Colonic mucosa (tissue), 4 donors: ENCODE data around the gene SYTL1. TPM values are rescaled to one million over a fixed set of nuclear protein-coding genes. Genes with fewer than 3 reads are reported as not detected.
A peak's percentile ranks its signal among the peaks of the same experiment; 100 is the strongest.

ENCODE experiments used
- DNase-seq: peaks from one replicate; pipeline ENCODE4 v3.0.0-alpha.2; 2020
- H3K27ac ChIP-seq: fragments of 200-600 bp; one replicate; pipeline ENCODE4 v1.8.0; 2021
- H3K27me3 ChIP-seq: fragments of 200-600 bp; one replicate; pipeline ENCODE4 v1.8.0; 2021
- H3K36me3 ChIP-seq: fragments of 200-600 bp; one replicate; pipeline ENCODE4 v1.8.0; 2021
- H3K4me1 ChIP-seq: fragments of 200-600 bp; one replicate; pipeline ENCODE4 v1.8.0; 2021; ENCODE audit warnings: mild to moderate bottlenecking
- H3K4me3 ChIP-seq: fragments of 200-600 bp; one replicate; pipeline ENCODE4 v1.8.0; 2021
- H3K9ac ChIP-seq, 2 donors: one replicate each; pipeline ENCODE4 v1.7.0; 2013; ENCODE audit warnings: control low read depth in 2 of 2, low read depth in 2 of 2, low read length in 2 of 2
- H3K9me3 ChIP-seq: fragments of 200-600 bp; one replicate; pipeline ENCODE4 v1.8.0; 2021
- CTCF ChIP-seq: fragments of 200-600 bp; IDR thresholded peaks from one replicate; pipeline ENCODE4 v1.8.0; 2022; ENCODE audit warnings: antibody characterized with exemption, mild to moderate bottlenecking
- intact Hi-C: fragments of 100-400 bp; cut with DNase I; formaldehyde crosslinking; loops from one replicate; pipeline ENCODE4 v1.14.1; 2022
- total RNA-seq, 2 donors: library from RNA; stranded (reverse); fragmentation: NEBNext Ultra II Directional in 1 of 2; extraction: Animal tissue kit (Norgen Biotek cat#: 25700) in 1 of 2; gene quantifications; one replicate each; pipeline ENCODE4 v1.2.1, GENCODE V29; 2021
- donor health status: healthy.
- donor health status: DM: no; HTN: no; CAD: no.
- donor health status: DM: no; HTN: no; CAD: no.

Gene SYTL1
- total RNA-seq, 2 donors from 2014 or later: 15.6 to 17.4 TPM

- H3K4me1 ChIP-seq: no peaks in the 10 kb centered on the region
These were observed 55.9 kb downstream of the SYTL1 start for GRCh38 chr1:27397749-27398148.

GRCh38 chr1:27398405-27399149 is 56.8 kb downstream of the SYTL1 start:
- no peak for TF ChIP-seq CTCF
- Histone ChIP-seq H3K9me3 (no peaks in the 10 kb centered on the region), H3K9ac (peak overlapping the region in 1 of 2 donors; percentile 17), H3K36me3 (no peaks in the 10 kb centered on the region), H3K4me1 (no peaks in the 10 kb centered on the region), H3K27ac (no peak overlapping the region), H3K4me3 (no peak overlapping the region), H3K27me3 (no peaks in the 10 kb centered on the region)
- intact Hi-C loops: loop anchor here (5.0 to 10.0 kb wide), 2 partner anchors 264 to 354 kb away; no protein-coding TSS in a partner anchor
- DNase-seq: no peak

More at GRCh38 chr1:27397749-27398148, 55.9 kb downstream of the SYTL1 start:
- intact Hi-C loops: loop anchor here (5.0 to 10.0 kb wide), 2 partner anchors 265 to 353 kb away; no protein-coding TSS in a partner anchor
- Histone ChIP-seq H3K9ac (no peak overlapping the region), H3K9me3 (no peaks in the 10 kb centered on the region), H3K36me3 (no peaks in the 10 kb centered on the region), H3K27me3 (no peaks in the 10 kb centered on the region), H3K27ac (no peak overlapping the region), H3K4me3 (no peak overlapping the region)
- DNase-seq: no peak
- TF ChIP-seq CTCF: no peak

DNA sequence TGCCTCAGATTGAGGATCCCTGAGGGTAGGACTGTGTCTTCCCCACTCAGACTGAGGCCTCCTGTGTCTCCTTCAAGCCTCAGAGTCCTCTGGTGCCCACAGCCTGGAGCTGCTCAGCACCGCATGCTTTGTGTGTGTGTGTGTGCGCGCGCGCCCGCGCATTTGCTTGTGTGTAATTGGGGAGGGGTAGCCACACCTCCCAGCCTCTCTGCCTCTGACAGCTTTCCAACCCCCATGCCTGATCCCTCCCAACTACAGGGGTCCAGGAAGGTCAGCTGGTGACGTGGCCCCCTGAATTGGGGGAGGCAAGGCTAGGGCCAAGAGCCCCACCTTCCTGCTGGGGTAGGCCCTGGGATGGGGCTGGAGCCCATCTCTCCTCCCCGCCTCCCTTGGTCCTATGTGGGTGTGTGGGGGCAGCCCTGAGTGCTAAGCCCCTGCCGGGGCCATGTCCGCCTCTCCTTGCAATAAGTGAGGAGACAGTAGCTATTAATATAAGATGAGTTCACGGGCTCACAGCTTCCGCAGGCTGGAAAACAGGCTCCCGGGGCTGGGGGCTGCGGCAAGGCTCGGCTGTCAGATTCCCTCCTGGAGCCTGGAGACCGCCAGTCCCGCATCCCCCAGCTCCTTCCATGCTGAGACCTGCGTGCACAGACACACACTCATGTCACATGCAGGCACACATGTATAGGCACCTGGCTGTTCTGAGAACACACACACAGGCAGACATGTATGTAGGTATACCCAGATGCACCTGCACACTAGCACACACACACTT is 57.6 kb downstream of the SYTL1 start:
- TF ChIP-seq CTCF: no peak
- Histone ChIP-seq H3K36me3 (no peaks in the 10 kb centered on the region), H3K27ac (no peak overlapping the region), H3K27me3 (no peaks in the 10 kb centered on the region), H3K4me1 (no peaks in the 10 kb centered on the region), H3K4me3 (no peak overlapping the region), H3K9ac (no peak overlapping the region), H3K9me3 (no peaks in the 10 kb centered on the region)
- no peak for DNase-seq
- intact Hi-C loops: loop anchor here (5.0 to 10.0 kb wide), 3 partner anchors 208 to 355 kb away; no protein-coding TSS in a partner anchor

GRCh38 chr1:27400082-27400962 is 58.5 kb downstream of the SYTL1 start:
- Histone ChIP-seq H3K4me1 (no peaks in the 10 kb centered on the region), H3K36me3 (no peaks in the 10 kb centered on the region), H3K27ac (no peak overlapping the region), H3K4me3 (no peak overlapping the region), H3K9me3 (no peaks in the 10 kb centered on the region), H3K9ac (no peak overlapping the region), H3K27me3 (no peaks in the 10 kb centered on the region)
- intact Hi-C loops: loop anchor here (5.0 kb wide), 1 partner anchor 207 kb away; no protein-coding TSS in a partner anchor
- TF ChIP-seq CTCF: no peak
- DNase-seq: no peak

GRCh38 chr1:27400963-27401341 is 59.1 kb downstream of the SYTL1 start:
- no peak for DNase-seq
- H3K9me3 ChIP-seq: no peaks in the 10 kb centered on the region
- H3K36me3 ChIP-seq: no peaks in the 10 kb centered on the region
- H3K4me3 ChIP-seq: no peak overlapping the region
- H3K27me3 ChIP-seq: no peaks in the 10 kb centered on the region
- intact Hi-C loops: loop anchor here (5.0 kb wide), 1 partner anchor 206 kb away; no protein-coding TSS in a partner anchor
- H3K27ac ChIP-seq: no peak overlapping the region
- no peak for TF ChIP-seq CTCF
- no peak overlapping the region for H3K9ac ChIP-seq
- no peaks in the 10 kb centered on the region for H3K4me1 ChIP-seq
